Stimulated activated CD4-positive, alpha-beta T cell treated with anti-CD3 and anti-CD28 coated beads, TNF-alpha, amount 100 ng/mL, for 4 hours (primary cell): ENCODE results near the gene MSI2.

Experiments
- DNase-seq, 3 experiments: peaks; one replicate each; pipeline ENCODE4 v3.0.0-alpha.2; 2020; ENCODE audit warnings: low read depth in 3 of 3

Gene MSI2

GRCh38 chr17:57505841-57506773 lies 249.8 kb downstream of the MSI2 start:
- no peak for DNase-seq

GRCh38 chr17:57506774-57507127 lies 250.4 kb downstream of the MSI2 start:
- no peak for DNase-seq

- no peak for DNase-seq
Observed at GRCh38 chr17:57507828-57508227, 251.5 kb downstream of the MSI2 start.

GRCh38 chr17:57508671-57509070 lies 252.3 kb downstream of the MSI2 start:
- no peak for DNase-seq

- no peak for DNase-seq
Observed at GRCh38 chr17:57511475-57512123, 255.3 kb downstream of the MSI2 start.

GRCh38 chr17:57512258-57512657 lies 255.9 kb downstream of the MSI2 start:
- DNase-seq: no peak

- DNase-seq: no peak
Observed at GRCh38 chr17:57512691-57513090, 256.4 kb downstream of the MSI2 start.

- DNase-seq: no peak
Observed at GRCh38 chr17:57513569-57513968, 257.2 kb downstream of the MSI2 start.

GRCh38 chr17:57514614-57515013 lies 258.3 kb downstream of the MSI2 start:
- no peak for DNase-seq

- DNase-seq: no peak
Observed at GRCh38 chr17:57515662-57516211, 259.4 kb downstream of the MSI2 start.

GRCh38 chr17:57516290-57517230 lies 260.2 kb downstream of the MSI2 start:
- no peak for DNase-seq

- no peak for DNase-seq
Observed at GRCh38 chr17:57517273-57517631, 260.9 kb downstream of the MSI2 start.

GRCh38 chr17:57517632-57518456 lies 261.5 kb downstream of the MSI2 start:
- DNase-seq: no peak

GRCh38 chr17:57518587-57519581 lies 262.6 kb downstream of the MSI2 start:
- DNase-seq: no peak

GRCh38 chr17:57519800-57520199 lies 263.5 kb downstream of the MSI2 start:
- no peak for DNase-seq

GRCh38 chr17:57521606-57522005 lies 265.3 kb downstream of the MSI2 start:
- DNase-seq: no peak

GRCh38 chr17:57522042-57523005 lies 266.0 kb downstream of the MSI2 start:
- DNase-seq: no peak

- no peak for DNase-seq
Observed at GRCh38 chr17:57523926-57524632, 267.8 kb downstream of the MSI2 start.
